HG03175 (cell line): ENCODE results near the gene STX8.
"Not testable (repeated sequence)": the region's sequence is repeated elsewhere in the genome, so short reads cannot be mapped to it uniquely, and the experiment has no call there.

Experiments used
- ATAC-seq: cut with Tn5 transposase; IDR thresholded peaks from one replicate; pipeline ENCODE4 v1.9.1; 2021; ENCODE audit warnings: mild to moderate bottlenecking, moderate library complexity; ENCODE audit not compliant: unreplicated experiment

The STX8 gene

DNA sequence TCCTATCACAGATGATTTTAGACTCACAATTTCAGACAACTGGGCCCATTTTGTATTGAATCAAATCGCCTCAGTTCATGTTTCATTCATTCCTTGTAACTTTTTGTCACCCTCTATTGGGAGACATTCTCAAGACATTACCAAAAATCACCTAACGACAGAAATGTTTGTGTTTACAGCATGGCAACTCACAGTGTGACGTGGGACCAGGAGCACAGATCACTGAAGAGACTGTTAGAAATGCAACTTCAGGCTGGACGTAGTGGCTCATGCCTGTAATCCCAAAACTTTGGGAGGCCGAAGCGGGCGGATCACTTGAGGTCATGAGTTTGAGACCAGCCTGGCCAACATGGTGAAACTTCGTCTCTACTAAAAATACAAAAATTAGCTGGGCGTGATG is 304.7 kb downstream of the STX8 start:
- no peak for ATAC-seq

DNA sequence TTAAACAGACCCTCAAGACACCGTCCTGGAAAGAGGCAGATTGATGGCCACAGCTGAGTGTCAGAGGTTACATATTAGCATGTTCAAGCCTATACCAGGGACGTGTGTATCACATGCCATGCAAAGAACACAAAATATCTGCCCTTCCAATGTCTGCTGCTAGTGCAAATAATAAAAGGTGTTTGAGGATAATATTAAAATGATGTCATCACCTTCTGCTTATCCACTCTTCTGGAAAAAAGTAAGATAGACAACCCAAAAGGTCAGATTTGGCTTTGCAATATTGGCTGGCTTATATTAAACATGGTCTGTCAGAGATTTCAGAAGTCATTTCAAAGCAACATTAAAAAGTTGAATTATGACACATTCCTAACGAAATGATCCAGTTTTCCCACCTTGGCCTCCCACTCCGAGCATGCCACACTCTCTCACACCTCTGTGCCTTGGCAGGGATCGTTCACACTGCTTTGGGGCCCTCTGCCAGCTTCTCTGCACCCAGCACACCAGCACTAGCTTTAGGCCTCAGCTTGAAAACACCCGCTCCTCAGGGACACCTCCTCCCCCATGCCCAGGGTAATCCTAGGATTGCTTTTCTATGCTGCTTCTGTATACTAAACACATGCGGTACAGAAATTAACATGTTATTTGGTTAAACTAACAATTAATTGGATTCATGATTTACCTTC is 306.1 kb downstream of the STX8 start:
- ATAC-seq = no peak

DNA sequence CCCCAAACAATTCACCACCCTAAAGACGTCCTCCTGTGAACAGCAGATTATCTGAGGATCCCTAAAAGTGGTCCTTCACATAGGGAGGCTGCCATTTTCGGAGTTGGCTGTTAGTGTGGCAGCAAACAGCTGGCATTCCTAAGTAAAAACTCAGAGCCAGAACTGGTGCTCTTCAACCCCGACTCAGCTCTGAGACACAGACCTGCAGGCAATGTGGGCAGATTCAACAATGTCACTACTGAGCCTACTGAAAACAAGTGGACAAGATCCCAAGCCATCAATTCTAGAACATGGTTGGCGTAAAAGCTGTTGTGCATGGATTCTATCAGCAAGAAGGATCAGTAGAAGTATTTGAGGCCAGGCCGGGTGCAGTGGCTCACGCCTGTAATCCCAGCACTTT is 307.1 kb downstream of the STX8 start:
- no peak for ATAC-seq

DNA sequence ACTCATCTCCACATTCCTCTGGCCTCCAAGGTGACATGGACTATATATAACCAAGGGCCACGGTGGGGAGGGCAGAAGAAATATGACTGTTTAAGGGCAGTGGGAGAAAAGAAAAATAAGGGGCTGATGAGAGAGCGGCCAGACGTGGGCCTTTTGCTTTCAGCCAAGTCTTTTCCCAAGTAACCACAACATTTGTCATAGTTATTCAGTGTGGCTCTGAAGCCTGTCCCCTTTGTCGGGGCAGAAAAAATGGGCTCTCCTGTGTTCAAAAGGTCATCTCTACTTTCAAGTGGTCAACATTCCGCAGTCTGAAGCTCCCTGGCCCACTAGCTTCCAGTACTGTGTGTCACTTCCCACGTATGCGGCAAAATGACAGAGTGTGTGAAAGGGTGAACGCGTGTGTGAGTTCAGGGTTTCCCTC is 308.9 kb downstream of the STX8 start:
- no peak for ATAC-seq

DNA sequence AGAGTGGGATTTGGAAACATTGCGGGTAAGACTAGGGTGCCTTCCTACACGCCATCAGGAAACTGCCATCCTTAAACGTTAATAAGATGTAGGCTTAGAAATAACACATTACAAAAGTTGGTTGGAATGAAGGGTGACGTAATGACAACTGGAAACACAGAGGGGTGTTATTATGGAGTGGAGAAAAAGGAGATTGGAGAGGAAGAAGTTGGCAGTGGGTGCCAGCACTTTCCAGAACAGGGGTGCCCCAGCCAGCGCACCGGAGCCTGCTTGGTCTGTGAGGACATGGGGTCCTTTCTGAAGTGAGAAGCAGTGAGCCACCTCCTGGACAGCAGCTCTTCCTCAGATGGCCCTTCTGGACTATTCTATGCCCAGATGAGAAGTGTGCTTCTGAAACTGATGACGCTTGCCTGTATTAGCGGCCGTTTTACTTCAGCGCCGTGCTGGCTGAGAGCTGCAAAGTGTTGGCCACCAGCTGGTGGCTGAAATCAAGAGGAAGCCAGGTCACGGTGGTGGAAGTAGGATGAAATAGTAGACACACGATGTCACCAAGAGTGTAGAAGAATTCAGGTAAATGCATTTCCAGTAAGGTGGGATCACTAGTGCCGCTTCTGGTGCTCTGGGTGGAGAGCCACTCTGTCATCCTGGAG is 309.5 kb downstream of the STX8 start:
- ATAC-seq = no peak

DNA sequence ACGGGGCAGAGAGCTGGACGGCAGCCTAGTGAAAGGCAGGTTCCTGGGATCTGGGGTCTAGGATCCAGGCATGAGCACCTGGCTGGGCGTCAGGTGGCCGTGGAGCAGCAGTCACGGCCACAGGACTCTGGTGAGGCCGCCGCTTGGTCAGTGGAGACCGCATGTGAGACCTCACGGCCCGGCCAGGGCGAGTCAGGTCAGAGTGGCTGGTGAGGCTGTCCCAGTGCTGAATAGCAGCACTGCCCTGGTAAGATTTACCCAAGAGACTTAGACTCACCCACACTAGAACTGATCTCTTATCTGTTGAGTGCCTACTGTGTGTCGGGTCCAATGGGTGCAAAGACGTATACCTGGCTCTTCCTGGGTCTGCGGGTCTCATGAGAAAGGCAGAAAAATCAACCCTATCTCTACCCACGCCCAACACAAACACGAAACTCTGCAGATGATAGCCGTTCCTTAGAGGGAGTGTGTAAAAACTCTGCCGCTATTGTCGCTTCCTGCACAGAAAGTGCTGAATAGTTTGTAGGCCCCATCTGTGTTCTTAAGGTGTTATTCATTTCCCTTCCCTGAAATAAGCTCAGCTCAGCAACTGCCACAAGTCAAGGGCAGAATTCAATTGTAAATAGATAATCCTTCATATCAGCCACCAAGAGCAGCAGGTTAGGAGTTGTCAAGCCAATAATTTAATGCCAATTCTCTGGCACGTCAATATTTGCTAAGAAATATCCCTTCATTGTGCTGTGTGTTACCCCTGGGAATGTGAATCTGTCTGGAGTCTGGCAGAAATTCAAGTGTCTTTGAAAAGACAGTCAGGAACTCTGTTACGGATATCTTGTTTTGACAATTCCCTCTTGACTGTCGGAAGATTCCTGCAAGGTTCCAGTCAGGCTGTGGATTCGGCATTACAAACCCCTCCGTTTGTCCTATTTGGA is 314.3 kb downstream of the STX8 start:
- ATAC-seq = no peak

DNA sequence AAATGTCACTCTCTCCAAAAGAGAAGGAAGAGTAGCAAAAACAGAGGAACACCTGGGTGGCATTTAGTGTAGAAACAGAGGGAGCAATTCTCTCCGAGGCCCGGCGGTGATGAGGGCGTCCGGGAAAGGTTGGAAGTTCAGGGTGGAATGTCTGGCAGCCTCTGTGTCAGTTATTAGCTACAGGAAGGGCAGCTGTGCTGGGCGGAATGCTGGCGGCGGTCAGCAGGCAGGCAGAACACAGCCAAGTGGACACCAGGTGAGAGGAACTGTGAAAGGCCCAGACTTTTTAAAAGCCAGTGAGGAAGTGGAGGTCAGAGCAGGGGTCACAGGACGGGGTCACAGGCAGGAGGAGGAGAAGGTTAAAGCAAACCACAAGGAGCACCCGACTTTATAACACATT is 316.2 kb downstream of the STX8 start:
- no peak for ATAC-seq

DNA sequence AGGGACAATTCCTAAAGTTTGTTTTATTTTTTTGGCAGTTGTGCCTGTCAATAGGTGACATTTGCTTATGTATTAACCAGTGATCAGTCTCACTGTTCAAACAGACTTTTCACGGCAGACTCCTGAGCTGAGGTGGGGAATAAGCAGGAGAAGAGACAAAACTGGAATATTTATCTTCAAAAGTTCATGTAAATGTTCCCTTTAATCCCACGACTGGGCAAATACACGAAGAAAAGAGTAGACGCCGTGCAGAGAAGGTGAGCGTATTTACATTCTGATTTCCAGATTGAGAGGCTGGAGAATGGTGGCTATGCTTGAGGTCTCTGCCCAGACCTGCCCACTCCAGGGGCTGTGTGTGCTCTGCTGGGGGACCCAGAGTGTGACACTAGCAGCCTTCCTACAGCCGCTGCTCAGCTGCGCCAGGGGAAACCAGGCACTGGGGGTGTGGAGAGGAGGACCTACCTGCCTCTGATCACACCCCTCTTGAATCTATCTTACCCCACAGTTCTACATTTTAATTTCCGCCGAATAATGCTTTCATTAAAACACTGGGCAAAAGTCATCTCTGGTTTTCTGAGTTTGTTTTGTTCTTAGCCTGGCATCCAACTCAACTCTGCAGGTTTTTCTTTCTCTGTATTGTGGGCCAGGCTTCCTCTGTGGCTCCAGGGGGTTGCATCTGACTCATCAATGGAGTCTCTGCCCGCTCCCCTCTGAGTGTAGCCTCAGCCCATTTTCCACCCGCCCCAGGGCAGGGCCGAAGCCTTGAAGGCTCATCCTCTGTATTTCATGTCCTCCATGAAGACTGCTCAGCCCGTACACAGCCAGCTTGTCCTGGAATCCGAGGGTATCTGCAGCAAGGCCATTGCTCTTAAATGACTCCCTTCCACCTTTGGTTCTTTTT is 317.3 kb downstream of the STX8 start:
- ATAC-seq = no peak

DNA sequence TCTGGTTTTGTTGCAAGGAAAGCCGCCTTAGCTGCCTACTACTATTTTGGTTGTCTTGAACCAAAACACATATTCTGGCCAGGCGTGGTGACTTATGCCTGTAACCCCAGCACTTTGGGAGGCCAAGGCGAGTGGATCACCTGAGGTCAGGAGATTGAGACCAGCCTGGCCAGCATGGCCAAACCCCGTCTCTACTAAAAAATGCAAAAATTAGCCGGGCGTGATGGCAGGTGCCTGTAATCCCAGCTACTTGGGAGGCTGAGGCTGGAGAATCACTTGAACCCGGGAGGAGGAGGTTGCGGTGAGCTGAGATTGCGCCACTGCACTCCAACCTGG is 318.0 kb downstream of the STX8 start:
- ATAC-seq = not testable (repeated sequence)

DNA sequence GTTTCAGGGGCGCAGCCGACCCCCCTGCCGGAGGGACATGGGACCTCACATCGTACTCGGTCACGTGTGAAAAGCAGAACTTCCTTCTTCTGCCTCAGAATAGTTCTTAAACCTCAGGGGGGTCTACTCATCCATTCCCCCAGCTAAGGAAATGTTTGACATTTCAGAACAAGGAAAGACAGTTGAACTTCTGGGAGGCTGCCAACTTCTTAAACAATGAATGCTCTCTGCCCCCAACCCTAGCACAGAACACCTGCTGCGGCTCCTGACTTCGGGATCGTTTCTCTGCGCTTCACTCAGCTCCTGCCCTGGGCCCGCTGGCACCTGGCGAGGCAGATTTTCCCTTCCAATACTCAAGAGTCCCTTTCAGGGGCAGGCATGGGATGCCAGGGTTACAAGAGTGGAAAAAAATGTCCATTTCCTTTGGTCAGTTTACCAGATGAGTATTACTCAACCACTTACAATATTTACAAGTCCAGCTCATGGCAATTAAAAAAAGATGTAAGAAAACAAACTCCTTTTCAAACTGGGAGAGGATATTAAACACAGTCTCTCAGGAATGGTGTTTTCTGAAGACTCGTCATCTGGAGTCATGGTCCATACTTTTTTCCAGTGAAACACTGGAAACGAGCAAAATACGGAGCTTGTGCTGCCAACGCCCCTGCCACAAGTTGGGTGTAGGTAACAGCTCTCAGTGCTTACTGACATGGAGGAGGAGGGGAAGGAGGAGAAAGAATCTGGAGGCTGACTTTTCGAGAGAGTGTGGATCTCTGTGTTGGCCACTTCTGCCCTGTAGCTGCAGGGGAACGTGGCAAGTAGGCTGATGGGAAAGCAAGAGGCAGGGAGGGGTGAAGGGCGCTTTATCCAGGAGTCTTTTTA is 318.6 kb downstream of the STX8 start:
- no peak for ATAC-seq

DNA sequence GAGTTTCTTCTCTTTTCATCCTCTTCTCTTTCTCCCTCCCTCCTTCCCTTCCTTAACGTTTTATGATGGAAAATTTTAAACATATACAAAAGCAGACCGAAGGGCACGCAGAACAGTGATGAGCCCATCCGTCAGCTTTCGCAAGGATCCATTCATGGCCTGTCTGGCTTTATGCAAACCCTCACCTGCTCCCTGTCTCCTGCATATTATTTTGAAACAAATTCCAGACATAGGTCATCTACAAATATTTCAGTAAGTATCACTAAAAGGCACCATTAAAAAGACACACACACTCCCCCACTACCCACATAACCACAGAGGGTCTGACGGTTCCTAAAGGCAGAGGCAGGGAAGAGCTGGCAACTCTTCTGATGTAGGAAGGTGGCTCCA is 319.3 kb downstream of the STX8 start:
- no peak for ATAC-seq

DNA sequence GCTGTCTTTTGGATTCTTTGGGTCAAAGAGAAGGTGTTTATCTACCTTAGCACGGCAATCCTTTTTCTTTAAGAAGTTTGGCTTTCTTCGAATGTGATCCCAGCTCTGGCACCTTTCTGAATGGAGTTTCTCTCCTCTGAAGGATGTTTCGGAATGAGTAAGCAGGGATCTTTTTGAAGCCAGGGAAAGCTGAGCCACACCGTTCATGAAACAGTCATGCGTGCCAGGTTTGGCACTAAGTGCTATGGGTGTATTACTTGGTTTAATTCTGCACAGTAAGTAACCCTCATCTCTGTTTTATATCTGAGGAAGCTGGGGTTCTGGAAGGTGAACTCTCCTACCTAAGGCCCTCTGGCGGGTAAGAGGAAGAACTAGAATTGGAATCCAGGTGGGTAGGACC is 319.8 kb downstream of the STX8 start:
- no peak for ATAC-seq

DNA sequence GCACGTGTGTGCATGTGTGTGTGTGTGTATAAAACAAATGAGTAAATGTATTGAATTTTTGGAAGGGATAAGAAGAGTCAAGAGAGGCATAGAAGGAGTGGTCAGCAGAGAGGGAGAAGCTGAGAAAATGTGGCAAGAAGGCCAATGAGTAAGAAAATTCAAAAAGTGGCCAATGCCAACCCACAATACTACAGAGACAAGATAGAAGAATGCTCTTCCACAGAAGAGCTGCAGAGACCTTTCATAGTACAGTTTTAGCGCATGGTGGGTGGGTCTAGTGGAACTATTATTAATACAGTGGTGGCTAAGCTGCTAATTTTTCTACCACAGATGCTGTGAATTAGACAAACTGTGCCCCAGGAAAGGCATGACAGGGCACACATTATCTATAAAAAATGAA is 320.8 kb downstream of the STX8 start:
- ATAC-seq = no peak

DNA sequence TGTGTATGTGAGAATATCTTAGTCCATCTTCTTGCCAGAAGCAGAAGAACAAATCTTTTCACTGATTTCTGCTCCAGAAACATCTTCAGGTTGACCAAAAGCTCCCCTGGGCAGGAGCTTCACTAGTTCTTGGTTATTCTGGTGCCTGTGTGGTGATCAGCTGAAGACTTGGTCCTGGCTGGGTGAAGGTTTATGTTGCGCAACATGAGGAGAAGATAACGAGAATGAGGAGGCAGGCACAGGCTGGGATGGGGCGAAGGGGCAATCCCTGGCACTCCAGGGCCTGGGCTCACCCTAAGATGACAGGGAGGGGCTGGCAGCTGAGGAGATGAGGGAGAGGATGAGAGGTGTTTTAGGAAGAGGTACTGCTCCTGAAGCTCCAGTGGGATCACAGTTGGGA is 322.3 kb downstream of the STX8 start:
- no peak for ATAC-seq

DNA sequence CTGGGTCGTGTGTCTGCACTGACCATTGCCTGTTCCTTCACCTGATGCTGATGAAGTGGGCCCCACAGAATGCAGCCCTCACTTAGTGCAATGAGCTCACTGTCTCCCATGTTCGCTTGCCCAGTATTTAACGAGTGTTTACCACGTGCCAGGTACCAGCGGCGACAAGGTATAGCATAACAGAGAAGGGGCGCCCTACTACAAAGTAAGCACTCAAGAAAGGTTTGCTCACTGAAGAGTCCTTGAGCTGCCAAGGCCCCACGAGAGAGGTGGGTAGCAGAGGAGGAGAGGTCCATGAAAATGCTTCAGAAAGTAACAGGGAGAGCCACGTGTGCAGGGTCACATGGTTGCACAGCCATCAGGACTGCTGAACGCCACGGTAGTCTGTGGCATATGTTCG is 324.3 kb downstream of the STX8 start:
- ATAC-seq = no peak

DNA sequence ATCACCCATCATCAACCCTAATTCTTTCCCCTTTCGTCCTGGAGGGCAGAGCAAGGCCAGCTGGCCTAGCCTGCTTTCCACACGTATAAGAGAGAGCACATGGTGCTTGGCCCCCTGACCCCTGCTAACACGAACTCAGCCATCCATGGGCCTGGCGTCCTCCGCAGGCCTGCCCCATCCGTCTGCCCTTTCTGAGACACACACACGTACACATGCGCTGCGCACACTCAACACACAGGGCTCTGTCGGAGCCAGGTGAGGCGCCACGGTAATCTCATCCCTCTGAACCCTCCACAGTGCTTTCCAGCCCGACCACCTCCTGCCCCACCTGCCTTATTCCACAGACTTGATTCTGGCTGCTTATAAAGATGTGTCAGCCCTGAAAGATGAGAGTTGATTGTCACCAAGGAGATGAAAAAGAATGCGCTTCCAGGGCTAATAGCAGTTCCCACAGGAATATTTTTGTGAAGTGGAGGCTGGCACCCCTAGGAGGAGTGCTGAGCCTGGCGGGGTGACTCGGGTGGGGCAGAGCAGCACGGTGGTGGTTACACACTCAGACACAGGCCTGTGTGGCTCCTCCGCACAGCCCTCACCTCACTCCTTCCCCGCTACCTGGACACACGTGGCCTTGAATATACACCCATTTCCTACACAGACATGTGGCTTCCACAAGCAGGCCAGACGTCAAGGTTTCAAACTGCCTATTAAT is 326.2 kb downstream of the STX8 start:
- ATAC-seq = no peak

DNA sequence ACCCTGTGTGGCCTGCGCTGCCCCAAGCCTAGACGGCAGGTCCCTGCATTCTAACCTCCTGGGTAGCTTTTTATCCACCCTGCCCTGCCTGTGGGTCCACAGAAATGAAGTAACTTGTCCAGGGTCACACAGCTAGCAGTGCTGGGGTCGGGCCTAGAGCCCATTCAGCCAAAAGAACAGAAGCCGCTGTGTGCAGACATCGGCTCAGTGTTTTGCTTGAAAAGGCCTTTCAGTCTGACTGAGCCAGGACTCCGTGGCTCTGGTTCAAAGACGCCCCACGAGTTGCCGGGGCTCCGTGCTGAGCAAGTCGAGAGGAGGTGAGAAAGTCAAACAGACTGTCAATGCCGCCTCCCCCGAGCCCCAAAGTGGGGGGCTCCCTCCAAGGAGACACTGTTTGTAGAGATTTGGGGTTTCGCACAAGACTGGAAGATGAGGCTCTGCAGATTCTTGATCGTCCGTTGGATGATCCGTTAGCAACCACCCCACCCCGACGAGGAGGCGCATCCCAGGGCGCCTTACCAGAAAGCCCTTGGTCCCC is 328.1 kb downstream of the STX8 start:
- ATAC-seq = no peak

DNA sequence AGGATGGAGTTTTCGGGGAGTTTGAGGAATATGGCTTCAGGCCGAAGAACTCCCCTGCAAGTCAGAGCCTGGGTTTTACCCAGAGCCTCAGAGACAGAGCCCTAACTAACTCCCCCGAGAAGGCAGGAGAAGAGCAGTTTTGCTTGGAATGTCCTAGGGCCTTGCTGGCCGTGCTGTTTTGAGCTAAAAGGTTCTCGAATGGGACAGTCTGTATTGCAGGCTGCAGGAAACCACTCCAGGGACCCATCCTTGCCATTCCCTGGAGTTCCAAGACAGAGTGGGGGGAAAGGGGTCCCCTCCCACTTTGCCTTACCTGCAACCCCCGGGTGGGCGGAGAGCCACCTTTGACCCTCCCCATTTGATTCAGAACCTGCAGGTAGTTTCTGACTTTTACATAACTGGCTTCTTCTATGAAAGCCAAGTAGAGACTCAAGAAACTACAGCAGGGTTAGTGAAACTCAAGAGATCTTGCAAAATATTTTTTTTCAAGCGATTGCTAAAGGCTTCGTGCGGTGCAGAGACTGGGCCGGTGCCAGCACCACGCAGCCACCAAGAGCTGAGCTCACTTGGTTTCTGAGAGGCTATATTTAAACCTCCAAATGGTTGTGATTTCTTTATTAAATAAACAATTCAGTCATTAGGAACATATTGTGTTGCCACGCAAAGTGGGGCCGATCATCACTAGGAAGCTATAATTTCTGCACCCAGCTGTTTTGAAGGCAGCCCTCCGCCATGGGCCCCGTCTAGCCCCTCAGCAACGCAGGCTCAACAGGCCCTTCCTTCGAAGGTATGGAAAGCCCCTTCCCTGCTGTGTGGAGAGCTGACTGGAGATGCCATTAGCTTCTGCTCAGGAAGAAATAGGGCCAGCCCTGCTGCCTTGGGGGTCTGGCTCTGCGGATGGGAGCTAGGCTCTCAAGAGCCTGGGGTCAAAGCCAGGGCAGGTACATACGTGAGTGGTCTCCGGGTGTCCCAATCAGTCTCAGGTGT is 331.3 kb downstream of the STX8 start:
- ATAC-seq = no peak
